Mesenchymal stem cell (in vitro differentiated cells and primary cell): ENCODE results near the gene NNMT.

Source experiments
- DNase-seq: peaks from one replicate; pipeline ENCODE4 v3.0.0-alpha.2; 2013
- H2AFZ ChIP-seq: one replicate; pipeline ENCODE4 v1.6.1; 2013; ENCODE audit warnings: low read depth, mild to moderate bottlenecking, control low read depth, inconsistent platforms, low read length, moderate library complexity
- H2AK5ac ChIP-seq: 2 replicates; pipeline ENCODE4 v1.6.1; 2013; ENCODE audit warnings: low read length, moderate library complexity, mild to moderate bottlenecking, inconsistent platforms; ENCODE audit not compliant: severe bottlenecking
- H2BK120ac ChIP-seq: one replicate; pipeline ENCODE4 v1.6.1; 2013; ENCODE audit warnings: low read depth, mild to moderate bottlenecking, inconsistent platforms, low read length, moderate library complexity
- H2BK12ac ChIP-seq, 2 experiments: one replicate each; pipeline ENCODE4 v1.6.1; 2013; ENCODE audit warnings: inconsistent platforms in 2 of 2, low read length in 2 of 2, mild to moderate bottlenecking in 2 of 2, moderate library complexity in 2 of 2, control low read depth in 1 of 2
- H2BK15ac ChIP-seq: one replicate; pipeline ENCODE4 v1.6.1; 2013; ENCODE audit warnings: mild to moderate bottlenecking, low read depth, inconsistent platforms; ENCODE audit not compliant: poor library complexity, severe bottlenecking
- H2BK5ac ChIP-seq: 2 replicates; pipeline ENCODE4 v1.6.1; 2013; ENCODE audit warnings: low read depth, mild to moderate bottlenecking, low read length, control low read depth, inconsistent platforms; ENCODE audit not compliant: poor library complexity, severe bottlenecking
- H3K14ac ChIP-seq, 2 experiments: one replicate each; pipeline ENCODE4 v1.6.1; 2013; ENCODE audit warnings: inconsistent platforms in 2 of 2, low read length in 2 of 2, control low read depth in 1 of 2, mild to moderate bottlenecking in 1 of 2, moderate library complexity in 1 of 2
- H3K18ac ChIP-seq, 2 experiments: one replicate each; pipeline ENCODE4 v1.6.1; 2013; ENCODE audit warnings: inconsistent platforms in 2 of 2, low read length in 2 of 2, control low read depth in 1 of 2, low read depth in 1 of 2, mild to moderate bottlenecking in 1 of 2
- H3K23ac ChIP-seq, 2 experiments: one replicate each; pipeline ENCODE4 v1.6.1; 2013; ENCODE audit warnings: inconsistent platforms in 2 of 2, low read length in 2 of 2, mild to moderate bottlenecking in 2 of 2, moderate library complexity in 2 of 2, control low read depth in 1 of 2
- H3K27ac ChIP-seq: 2 replicates; pipeline ENCODE4 v1.5.1; 2013; ENCODE audit warnings: mild to moderate bottlenecking, moderate library complexity, low read length, control low read depth, inconsistent platforms; ENCODE audit not compliant: poor library complexity, severe bottlenecking
- H3K27me3 ChIP-seq, 2 experiments: 2 replicates each; pipeline versions ENCODE4 v1.6.1 to v1.7.0; 2013; ENCODE audit warnings: low read length in 2 of 2, mild to moderate bottlenecking in 2 of 2, moderate library complexity in 2 of 2, control low read depth in 1 of 2, inconsistent platforms in 1 of 2; ENCODE audit not compliant: control insufficient read depth in 1 of 2, insufficient read depth in 1 of 2
- H3K36me3 ChIP-seq, 2 experiments: 2 replicates each; pipeline versions ENCODE4 v1.6.1 to v1.7.0; 2013; ENCODE audit warnings: low read length in 2 of 2, control low read depth in 1 of 2, inconsistent platforms in 1 of 2, low read depth in 1 of 2, mild to moderate bottlenecking in 1 of 2; ENCODE audit not compliant: insufficient read depth in 2 of 2, control insufficient read depth in 1 of 2
- H3K4ac ChIP-seq, 2 experiments: one replicate each; pipeline ENCODE4 v1.6.1; 2013; ENCODE audit warnings: inconsistent platforms in 2 of 2, low read length in 2 of 2, mild to moderate bottlenecking in 2 of 2, moderate library complexity in 2 of 2, control low read depth in 1 of 2, low read depth in 1 of 2
- H3K4me1 ChIP-seq: 2 replicates; pipeline ENCODE4 v1.6.1; 2013; ENCODE audit warnings: low read depth, low read length, control low read depth; ENCODE audit not compliant: control insufficient read depth, insufficient read depth
- H3K4me2 ChIP-seq: 2 replicates; pipeline ENCODE4 v1.6.1; 2013; ENCODE audit warnings: low read length, mild to moderate bottlenecking, inconsistent platforms; ENCODE audit not compliant: poor library complexity, severe bottlenecking
- H3K4me3 ChIP-seq, 2 experiments: 2 replicates each; pipeline versions ENCODE4 v1.5.1 to v1.7.0; 2013; ENCODE audit warnings: low read length in 2 of 2, mild to moderate bottlenecking in 2 of 2, control low read depth in 1 of 2, low read depth in 1 of 2; ENCODE audit not compliant: insufficient read depth in 1 of 2
- H3K79me1 ChIP-seq: replicated peaks from 2 replicates; pipeline ENCODE4 v1.6.1; 2013; ENCODE audit warnings: mild to moderate bottlenecking, control low read depth, low read length, inconsistent platforms; ENCODE audit not compliant: poor library complexity, severe bottlenecking
- H3K9ac ChIP-seq: 2 replicates; pipeline ENCODE4 v1.7.0; 2013; ENCODE audit warnings: mild to moderate bottlenecking, low read length, moderate library complexity
- H3K9me3 ChIP-seq: 2 replicates; pipeline ENCODE4 v1.7.0; 2013; ENCODE audit warnings: mild to moderate bottlenecking, low read length; ENCODE audit not compliant: control insufficient read depth
- H4K8ac ChIP-seq: one replicate; pipeline ENCODE4 v1.6.1; 2013; ENCODE audit warnings: inconsistent platforms, mild to moderate bottlenecking, low read length, moderate library complexity
- H4K91ac ChIP-seq: one replicate; pipeline ENCODE4 v1.6.1; 2013; ENCODE audit warnings: mild to moderate bottlenecking, low read length, inconsistent platforms
- WGBS: methylation state at CpG from one replicate; pipeline ENCODE4 v1.1.7; 2013; ENCODE audit warnings: mixed read lengths; 5-methylcytosine and 5-hydroxymethylcytosine counted together

Gene NNMT

DNA sequence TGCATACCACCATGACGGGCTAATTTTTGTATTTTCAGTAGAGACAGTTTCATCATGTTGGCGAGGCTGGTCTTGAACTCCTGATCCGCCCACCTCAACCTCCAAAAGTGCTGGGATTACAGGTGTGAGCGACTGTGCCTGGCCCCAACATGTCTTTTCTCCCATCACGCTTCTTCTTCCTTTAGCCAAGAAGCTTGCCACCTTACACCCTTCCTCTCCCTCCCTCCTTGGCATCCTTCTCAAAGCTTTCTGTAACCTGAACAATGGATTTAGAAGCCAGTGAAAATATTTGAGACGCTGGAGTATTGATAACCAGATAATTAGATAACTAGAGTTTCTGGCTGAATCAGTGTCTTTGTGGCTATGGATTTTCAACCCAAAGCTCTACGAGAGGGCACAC is 11.3 kb upstream of the NNMT start:
- Histone ChIP-seq H2BK120ac (no peak overlapping the region), H3K9ac (no peak overlapping the region), H2BK5ac (no peak overlapping the region), H3K27ac (no peak overlapping the region), H4K8ac (no peak overlapping the region), H3K36me3 (no peaks in the 10 kb centered on the region), H2BK12ac (no peak overlapping the region), H3K79me1 (no peaks in the 10 kb centered on the region), H3K4me2 (no peak overlapping the region), H3K4ac (no peak overlapping the region), H2BK15ac (no peak overlapping the region), H3K9me3 (no peaks in the 10 kb centered on the region), H3K14ac (no peak overlapping the region), H2AFZ (no peak overlapping the region), H3K18ac (no peak overlapping the region), H3K23ac (no peak overlapping the region), H3K4me1 (peaks cover 16% of the 10 kb centered on the region), H3K4me3 (no peak overlapping the region), H3K27me3 (no peaks in the 10 kb centered on the region), H4K91ac (no peak overlapping the region), H2AK5ac (peak overlapping the region; percentile 3)
- WGBS = 96% methylated on average over 6 of the region's 7 CpGs
- DNase-seq = no peak

DNA sequence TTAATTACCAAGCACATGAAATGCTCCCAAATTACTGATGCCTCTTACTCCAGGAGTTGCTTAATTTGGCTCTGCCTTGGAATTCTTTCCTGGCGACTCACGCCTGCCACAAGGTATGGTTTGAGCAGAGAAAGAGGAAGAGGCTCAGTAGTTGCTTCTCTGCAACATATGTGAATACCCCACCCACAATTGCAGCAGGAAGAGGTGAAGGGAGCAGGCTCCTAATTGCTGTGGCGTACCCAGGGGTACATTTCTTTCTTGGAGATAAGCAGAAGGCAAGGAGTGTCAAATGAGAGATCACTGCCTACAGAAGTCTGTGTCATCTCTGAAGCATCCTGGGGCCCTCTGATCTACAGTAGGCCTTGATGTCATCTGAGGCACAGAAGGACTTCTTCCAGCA is 10.6 kb upstream of the NNMT start:
- Histone ChIP-seq H3K18ac (no peak overlapping the region), H2BK5ac (no peak overlapping the region), H3K9ac (no peak overlapping the region), H2AFZ (no peak overlapping the region), H4K91ac (no peak overlapping the region), H3K36me3 (no peaks in the 10 kb centered on the region), H2BK120ac (no peak overlapping the region), H3K27me3 (no peaks in the 10 kb centered on the region), H2BK12ac (peak overlapping the region in 1 of 2 experiments; percentile 29), H3K27ac (peak overlapping the region; percentile 2), H3K4me3 (no peak overlapping the region), H3K79me1 (no peaks in the 10 kb centered on the region), H3K23ac (no peak overlapping the region), H4K8ac (no peak overlapping the region), H3K9me3 (no peaks in the 10 kb centered on the region), H3K4ac (peak overlapping the region in 1 of 2 experiments; percentile 38), H3K14ac (no peak overlapping the region), H2BK15ac (no peak overlapping the region), H3K4me1 (peaks cover 12% of the 10 kb centered on the region), H2AK5ac (peak overlapping the region; percentile 62), H3K4me2 (no peak overlapping the region)
- DNase-seq = peak; percentile 52
- WGBS = 46% methylated on average over 2 of the region's 3 CpGs

DNA sequence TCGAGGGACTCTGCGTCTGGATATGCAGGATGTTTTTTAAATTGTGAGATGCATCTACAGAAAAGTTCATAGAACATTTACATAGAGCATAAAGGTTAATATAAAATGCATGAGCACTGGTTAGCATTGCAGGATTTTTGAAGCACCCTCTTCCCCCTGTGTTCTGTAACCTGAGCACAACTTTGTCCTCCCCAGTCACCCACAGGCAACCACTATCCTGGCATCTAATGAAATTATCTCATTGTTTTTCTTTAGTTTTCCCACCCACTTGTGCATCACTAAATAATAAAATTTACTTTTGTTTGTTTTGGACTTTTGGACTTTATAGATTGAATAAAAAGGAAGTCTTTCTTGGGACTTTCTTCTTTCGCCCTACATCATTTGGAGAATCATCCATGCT is 10.0 kb upstream of the NNMT start:
- H3K4me1 ChIP-seq = peaks cover 7% of the 10 kb centered on the region
- no peak overlapping the region for H3K9ac ChIP-seq
- no peaks in the 10 kb centered on the region for H3K36me3 ChIP-seq
- no peak overlapping the region for H3K14ac ChIP-seq
- no peak overlapping the region for H3K23ac ChIP-seq
- no peak overlapping the region for H3K4ac ChIP-seq
- no peak overlapping the region for H3K4me3 ChIP-seq
- no peak overlapping the region for H3K18ac ChIP-seq
- H2BK5ac ChIP-seq = no peak overlapping the region
- no peaks in the 10 kb centered on the region for H3K27me3 ChIP-seq
- H2BK12ac ChIP-seq = no peak overlapping the region
- H3K4me2 ChIP-seq = no peak overlapping the region
- H4K8ac ChIP-seq = no peak overlapping the region
- WGBS = no CpG with 5 or more reads among the region's 3 CpGs
- peak overlapping the region; percentile 62 for H2AK5ac ChIP-seq
- no peak overlapping the region for H4K91ac ChIP-seq
- no peak overlapping the region for H2BK120ac ChIP-seq
- no peaks in the 10 kb centered on the region for H3K9me3 ChIP-seq
- no peak overlapping the region for H2BK15ac ChIP-seq
- H3K79me1 ChIP-seq = no peaks in the 10 kb centered on the region
- no peak for DNase-seq
- H3K27ac ChIP-seq = no peak overlapping the region
- H2AFZ ChIP-seq = no peak overlapping the region

DNA sequence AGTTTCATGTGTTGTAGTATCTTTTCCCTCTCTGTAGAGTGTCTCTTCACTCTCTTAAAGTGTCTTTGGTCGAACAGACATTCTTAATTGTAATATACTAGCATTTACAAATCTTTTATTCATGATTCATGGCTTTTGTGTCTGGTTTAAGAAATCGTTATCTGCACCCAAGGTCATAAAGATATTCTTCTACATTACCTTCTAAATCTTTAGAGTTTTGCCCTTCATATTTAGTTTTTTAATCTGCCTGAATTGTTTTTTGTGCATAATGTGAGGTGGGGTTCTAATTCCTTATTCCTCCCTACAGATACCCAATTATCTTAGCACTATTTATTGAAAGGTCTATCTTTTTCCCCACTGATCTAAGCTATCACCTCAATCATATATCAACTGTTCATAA is 9.0 kb upstream of the NNMT start:
- Histone ChIP-seq H2BK5ac (no peak overlapping the region), H2BK15ac (no peak overlapping the region), H3K4me1 (peaks cover 7% of the 10 kb centered on the region), H3K9ac (no peak overlapping the region), H4K8ac (no peak overlapping the region), H3K9me3 (no peaks in the 10 kb centered on the region), H3K18ac (no peak overlapping the region), H4K91ac (no peak overlapping the region), H2BK120ac (no peak overlapping the region), H3K4ac (no peak overlapping the region), H3K36me3 (no peaks in the 10 kb centered on the region), H3K27me3 (no peaks in the 10 kb centered on the region), H3K27ac (no peak overlapping the region), H3K4me2 (no peak overlapping the region), H3K23ac (no peak overlapping the region), H2BK12ac (no peak overlapping the region), H3K79me1 (no peaks in the 10 kb centered on the region), H3K14ac (no peak overlapping the region), H3K4me3 (no peak overlapping the region), H2AFZ (no peak overlapping the region), H2AK5ac (no peak overlapping the region)
- WGBS = no CpG with 5 or more reads among the region's 2 CpGs
- no peak for DNase-seq
